Fibroblast of mammary gland (primary cell): ENCODE data around the gene NPHP4.

Experiments used
- DNase-seq: peaks from one replicate; pipeline ENCODE4 v3.0.0-alpha.2; 2010; ENCODE audit warnings: low read depth
- H3K4me3 ChIP-seq: 2 replicates; pipeline ENCODE4 v1.5.1; 2011; ENCODE audit warnings: low read depth, mild to moderate bottlenecking, low read length, moderate library complexity; ENCODE audit not compliant: control insufficient read depth
- CTCF ChIP-seq: conservative IDR thresholded peaks from 2 replicates; pipeline ENCODE4 v1.5.1; 2011; ENCODE audit warnings: low read depth, low read length, inconsistent platforms; ENCODE audit not compliant: control insufficient read depth, insufficient read depth

The NPHP4 gene

GRCh38 chr1:6037338-6037762 is 45.1 kb upstream of the NPHP4 start:
- no peak for TF ChIP-seq CTCF
- DNase-seq, result peak; percentile 80
- H3K4me3 ChIP-seq, result no peak overlapping the region

- H3K4me3 ChIP-seq, result no peak overlapping the region
- DNase-seq, result no peak
- no peak for TF ChIP-seq CTCF
These were observed 43.5 kb upstream of the NPHP4 start for GRCh38 chr1:6035719-6036118.

- no peak overlapping the region for H3K4me3 ChIP-seq
- TF ChIP-seq CTCF, result no peak
- DNase-seq, result no peak
These were observed 43.1 kb upstream of the NPHP4 start for GRCh38 chr1:6035303-6035702.

GRCh38 chr1:6034750-6035096 is 42.5 kb upstream of the NPHP4 start:
- no peak for TF ChIP-seq CTCF
- no peak for DNase-seq
- H3K4me3 ChIP-seq, result no peak overlapping the region

- TF ChIP-seq CTCF, result peak; percentile 59
- H3K4me3 ChIP-seq, result no peak overlapping the region
- DNase-seq, result peak; percentile 23
These were observed 41.9 kb upstream of the NPHP4 start for GRCh38 chr1:6033986-6034749.

GRCh38 chr1:6033124-6033523 is 40.9 kb upstream of the NPHP4 start:
- DNase-seq, result no peak
- no peak overlapping the region for H3K4me3 ChIP-seq
- TF ChIP-seq CTCF, result no peak

- no peak for TF ChIP-seq CTCF
- H3K4me3 ChIP-seq, result no peak overlapping the region
- no peak for DNase-seq
These were observed 38.5 kb upstream of the NPHP4 start for GRCh38 chr1:6030547-6031261.
